CD4-positive, alpha-beta T cell treated with Interleukin-12 subunit alpha and Interleukin-12 subunit beta, for 1 hour (primary cell): Measurements from ENCODE around the gene TARDBP.
"Not testable (repeated sequence)": the region's sequence is repeated elsewhere in the genome, so short reads cannot be mapped to it uniquely, and the experiment has no call there.

Experiments used
- DNase-seq: peaks from one replicate; pipeline ENCODE4 v3.0.0-alpha.2; 2020

The TARDBP gene

GRCh38 chr1:10996100-10996499 lies 16.4 kb upstream of the TARDBP start:
- DNase-seq = no peak

GRCh38 chr1:11000526-11000925 lies 11.9 kb upstream of the TARDBP start:
- DNase-seq = no peak

GRCh38 chr1:11013160-11013531 lies 692 bp downstream of the TARDBP start:
- no peak for DNase-seq

- DNase-seq = not testable (repeated sequence)
Measured at GRCh38 chr1:11019358-11019757, 6.9 kb downstream of the TARDBP start.

GRCh38 chr1:11019971-11020370 lies 7.5 kb downstream of the TARDBP start:
- DNase-seq = no peak

GRCh38 chr1:11023201-11023600 lies 10.7 kb downstream of the TARDBP start:
- no peak for DNase-seq

GRCh38 chr1:11024154-11024873 lies 11.9 kb downstream of the TARDBP start:
- DNase-seq = no peak

- DNase-seq = no peak
Measured at GRCh38 chr1:11024874-11025203, 12.4 kb downstream of the TARDBP start.

- DNase-seq = no peak
Measured at GRCh38 chr1:11025618-11026017, 13.2 kb downstream of the TARDBP start.

- DNase-seq = no peak
Measured at GRCh38 chr1:11026052-11026451, 13.6 kb downstream of the TARDBP start.

GRCh38 chr1:11026903-11027302 lies 14.4 kb downstream of the TARDBP start:
- DNase-seq = no peak

GRCh38 chr1:11027316-11027715 lies 14.9 kb downstream of the TARDBP start:
- no peak for DNase-seq

GRCh38 chr1:11028018-11028417 lies 15.6 kb downstream of the TARDBP start:
- DNase-seq = no peak

GRCh38 chr1:11030865-11031264 lies 18.4 kb downstream of the TARDBP start:
- DNase-seq = no peak

- DNase-seq = no peak
Measured at GRCh38 chr1:11031624-11032262, 19.3 kb downstream of the TARDBP start.

GRCh38 chr1:11037019-11037739 lies 24.7 kb downstream of the TARDBP start:
- not testable (repeated sequence) for DNase-seq

GRCh38 chr1:11037740-11038182 lies 25.3 kb downstream of the TARDBP start:
- peak; percentile 90 for DNase-seq

- DNase-seq = no peak
Measured at GRCh38 chr1:11039351-11040104, 27.1 kb downstream of the TARDBP start.

GRCh38 chr1:11040105-11040429 lies 27.6 kb downstream of the TARDBP start:
- DNase-seq = not testable (repeated sequence)

- DNase-seq = no peak
Measured at GRCh38 chr1:11041048-11041447, 28.6 kb downstream of the TARDBP start.

- DNase-seq = no peak
Measured at GRCh38 chr1:11042065-11042464, 29.6 kb downstream of the TARDBP start.

GRCh38 chr1:11042995-11043874 lies 30.8 kb downstream of the TARDBP start:
- DNase-seq = no peak
